Measurements from ENCODE around the gene ETHE1. TPM values are rescaled to one million over a fixed set of nuclear protein-coding genes. Genes with fewer than 3 reads are reported as not detected.

Gene ETHE1
- total and polyA plus RNA-seq, 2 donors from 2014 or later: 61.3 to 81.8 TPM

- no peak for FAIRE-seq
- no peak overlapping the region for H3K9ac ChIP-seq (ENCODE audit: low read length in 3 of 3)
- H3K27ac ChIP-seq (ENCODE audit: low read depth in 2 of 2, low read length in 2 of 2): no peak overlapping the region
- H3K4me1 ChIP-seq (ENCODE audit: control insufficient read depth in 2 of 3, insufficient read depth in 2 of 3, low read depth in 1 of 3, low read length in 3 of 3): peaks cover 0 to 10% (median 0%) of the 10 kb centered on the region in 3 donors
- no peaks in the 10 kb centered on the region for H3K9me3 ChIP-seq (ENCODE audit: control insufficient read depth in 2 of 3, insufficient read depth in 1 of 3, low read length in 3 of 3)
- no peak for TF ChIP-seq CTCF (IDR thresholded peaks at IDR 0.05; ENCODE audit: borderline replicate concordance, extremely low read depth, insufficient read depth)
- no peaks in the 10 kb centered on the region for H3K36me3 ChIP-seq (ENCODE audit: control insufficient read depth in 2 of 3, insufficient read depth in 3 of 3, low read length in 3 of 3)
- intact Hi-C loops (cut with DNase I): no loop called here
- no peak for DNase-seq
- no peaks in the 10 kb centered on the region for H3K27me3 ChIP-seq (ENCODE audit: control insufficient read depth, insufficient read depth, low read length)
- no peak overlapping the region for H3K4me3 ChIP-seq (ENCODE audit: low read length in 3 of 3)
These were observed 66.5 kb downstream of the ETHE1 start for GRCh38 chr19:43460362-43461016.

GRCh38 chr19:43457809-43458208 lies 69.2 kb downstream of the ETHE1 start:
- TF ChIP-seq CTCF (IDR thresholded peaks at IDR 0.05; ENCODE audit: borderline replicate concordance, extremely low read depth, insufficient read depth): no peak

More at GRCh38 chr19:43457809-43458208, 69.2 kb downstream of the ETHE1 start:
- H3K27ac ChIP-seq (ENCODE audit: low read depth in 2 of 2, low read length in 2 of 2): no peak overlapping the region
- peaks cover 0 to under 1% (median 0%) of the 10 kb centered on the region in 3 donors for H3K4me1 ChIP-seq (ENCODE audit: control insufficient read depth in 2 of 3, insufficient read depth in 2 of 3, low read depth in 1 of 3, low read length in 3 of 3)
- no peak overlapping the region for H3K9ac ChIP-seq (ENCODE audit: low read length in 3 of 3)
- H3K9me3 ChIP-seq (ENCODE audit: control insufficient read depth in 2 of 3, insufficient read depth in 1 of 3, low read length in 3 of 3): no peaks in the 10 kb centered on the region
- intact Hi-C loops (cut with DNase I): no loop called here
- FAIRE-seq (no peak), DNase-seq (no peak)
- no peaks in the 10 kb centered on the region for H3K36me3 ChIP-seq (ENCODE audit: control insufficient read depth in 2 of 3, insufficient read depth in 3 of 3, low read length in 3 of 3)
- no peak overlapping the region for H3K4me3 ChIP-seq (ENCODE audit: low read length in 3 of 3)
- no peaks in the 10 kb centered on the region for H3K27me3 ChIP-seq (ENCODE audit: control insufficient read depth, insufficient read depth, low read length)

Other genes with a start within 250 kb of the ETHE1 start
- 0.66 TPM for gene CD177, start 173.5 kb downstream of the ETHE1 start, total RNA-seq
- gene CD177, start 173.5 kb downstream of the ETHE1 start, polyA plus RNA-seq (ENCODE audit: insufficient read depth, low read depth, low replicate concordance): 0.17 TPM
- gene TEX101, start 112.3 kb downstream of the ETHE1 start, total RNA-seq: not detected
- gene TEX101, start 112.3 kb downstream of the ETHE1 start, polyA plus RNA-seq (ENCODE audit: insufficient read depth, low read depth, low replicate concordance): not detected
- gene LYPD3, start 61.6 kb downstream of the ETHE1 start, total RNA-seq: 1.7 TPM
- gene LYPD3, start 61.6 kb downstream of the ETHE1 start, polyA plus RNA-seq (ENCODE audit: insufficient read depth, low read depth, low replicate concordance): 2.2 TPM
- gene PHLDB3, start 22.5 kb downstream of the ETHE1 start, total RNA-seq: 10.8 TPM
- gene PHLDB3, start 22.5 kb downstream of the ETHE1 start, polyA plus RNA-seq (ENCODE audit: insufficient read depth, low read depth, low replicate concordance): 8.2 TPM
- 3.1 TPM for gene ZNF575, start 6.0 kb upstream of the ETHE1 start, total RNA-seq
- 2.8 TPM for gene ZNF575, start 6.0 kb upstream of the ETHE1 start, polyA plus RNA-seq (ENCODE audit: insufficient read depth, low read depth, low replicate concordance)
- gene XRCC1, start 48.3 kb upstream of the ETHE1 start, total RNA-seq: 24.5 TPM
- 19.3 TPM for gene XRCC1, start 48.3 kb upstream of the ETHE1 start, polyA plus RNA-seq (ENCODE audit: insufficient read depth, low read depth, low replicate concordance)
- gene PINLYP, start 48.6 kb upstream of the ETHE1 start, total RNA-seq: 14.8 TPM
- gene PINLYP, start 48.6 kb upstream of the ETHE1 start, polyA plus RNA-seq (ENCODE audit: insufficient read depth, low read depth, low replicate concordance): 41.8 TPM
- gene IRGQ, start 68.9 kb upstream of the ETHE1 start, total RNA-seq: 24.2 TPM
- 9.5 TPM for gene IRGQ, start 68.9 kb upstream of the ETHE1 start, polyA plus RNA-seq (ENCODE audit: insufficient read depth, low read depth, low replicate concordance)
- 15.3 TPM for gene ZNF576, start 69.4 kb upstream of the ETHE1 start, total RNA-seq
- gene ZNF576, start 69.4 kb upstream of the ETHE1 start, polyA plus RNA-seq (ENCODE audit: insufficient read depth, low read depth, low replicate concordance): 25.6 TPM
- 0.28 TPM for gene SRRM5, start 84.9 kb upstream of the ETHE1 start, total RNA-seq
- 0.22 TPM for gene SRRM5, start 84.9 kb upstream of the ETHE1 start, polyA plus RNA-seq (ENCODE audit: insufficient read depth, low read depth, low replicate concordance)
- gene ZNF428, start 92.4 kb upstream of the ETHE1 start, total RNA-seq: 44.3 TPM
- 95.4 TPM for gene ZNF428, start 92.4 kb upstream of the ETHE1 start, polyA plus RNA-seq (ENCODE audit: insufficient read depth, low read depth, low replicate concordance)
- 25.3 TPM for gene CADM4, start 112.6 kb upstream of the ETHE1 start, total RNA-seq
- gene CADM4, start 112.6 kb upstream of the ETHE1 start, polyA plus RNA-seq (ENCODE audit: insufficient read depth, low read depth, low replicate concordance): 47.0 TPM
- gene PLAUR, start 143.0 kb upstream of the ETHE1 start, total RNA-seq: 17.0 TPM
- 3.9 TPM for gene PLAUR, start 143.0 kb upstream of the ETHE1 start, polyA plus RNA-seq (ENCODE audit: insufficient read depth, low read depth, low replicate concordance)
- not detected for gene IRGC, start 188.9 kb upstream of the ETHE1 start, total RNA-seq
- not detected for gene IRGC, start 188.9 kb upstream of the ETHE1 start, polyA plus RNA-seq (ENCODE audit: insufficient read depth, low read depth, low replicate concordance)
- gene SMG9, start 227.8 kb upstream of the ETHE1 start, total RNA-seq: 34.6 TPM
- gene SMG9, start 227.8 kb upstream of the ETHE1 start, polyA plus RNA-seq (ENCODE audit: insufficient read depth, low read depth, low replicate concordance): 25.1 TPM

Measured in kidney (tissue), 14 donors.